Endodermal cell (in vitro differentiated cells): ENCODE measurements around the gene LPAR4. TPM values are rescaled to one million over a fixed set of nuclear protein-coding genes. Genes with fewer than 3 reads are reported as not detected.

Experiments used
- DNase-seq: peaks from one replicate; pipeline ENCODE4 v3.0.0-alpha.2; 2017
- H3K27ac ChIP-seq: 2 replicates; pipeline ENCODE4 v1.5.1; 2013; ENCODE audit warnings: mild to moderate bottlenecking, low read depth, low read length, moderate library complexity
- H3K27me3 ChIP-seq: 2 replicates; pipeline ENCODE4 v1.6.1; 2013; ENCODE audit warnings: mild to moderate bottlenecking, low read length, moderate library complexity; ENCODE audit not compliant: insufficient read depth, control insufficient read depth, poor library complexity, severe bottlenecking
- H3K36me3 ChIP-seq: 2 replicates; pipeline ENCODE4 v1.7.0; 2013; ENCODE audit warnings: mild to moderate bottlenecking, low read length, moderate library complexity; ENCODE audit not compliant: control insufficient read depth, insufficient read depth
- H3K4me1 ChIP-seq: one replicate; pipeline ENCODE4 v1.7.0; 2013; ENCODE audit warnings: low read length; ENCODE audit not compliant: control insufficient read depth, insufficient read depth
- H3K4me3 ChIP-seq: 2 replicates; pipeline ENCODE4 v1.5.1; 2013; ENCODE audit warnings: mild to moderate bottlenecking, low read length, moderate library complexity
- H3K9ac ChIP-seq: 2 replicates; pipeline ENCODE4 v1.6.1; 2013; ENCODE audit warnings: mild to moderate bottlenecking, low read length, moderate library complexity; ENCODE audit not compliant: poor library complexity, severe bottlenecking; ENCODE audit errors: extremely low read depth
- H3K9me3 ChIP-seq: 2 replicates; pipeline ENCODE4 v1.6.1; 2013; ENCODE audit warnings: mild to moderate bottlenecking, low read length, moderate library complexity; ENCODE audit not compliant: control insufficient read depth
- H3K27ac Mint-ChIP-seq: 2 replicates; pipeline ENCODE4 v1.8.0; 2020; ENCODE audit warnings: mixed read lengths
- H3K27me3 Mint-ChIP-seq: 2 replicates; pipeline ENCODE4 v1.8.0; 2021; ENCODE audit warnings: mild to moderate bottlenecking, mixed read lengths; ENCODE audit not compliant: insufficient read depth
- H3K36me3 Mint-ChIP-seq: 2 replicates; pipeline ENCODE4 v1.8.0; 2020; ENCODE audit warnings: low read depth, mixed read lengths
- H3K4me1 Mint-ChIP-seq: 2 replicates; pipeline ENCODE4 v1.8.0; 2020; ENCODE audit warnings: mixed read lengths
- H3K4me3 Mint-ChIP-seq: 2 replicates; pipeline ENCODE4 v1.8.0; 2020; ENCODE audit warnings: mild to moderate bottlenecking, moderate library complexity, mixed read lengths
- H3K9me3 Mint-ChIP-seq: 2 replicates; pipeline ENCODE4 v1.8.0; 2020; ENCODE audit warnings: mild to moderate bottlenecking, mixed read lengths
- CTCF ChIP-seq: fragments of 200-600 bp; sonication (generic); conservative IDR thresholded peaks from 2 replicates; pipeline ENCODE4 v1.5.0; 2021; ENCODE audit warnings: antibody characterized with exemption, mild to moderate bottlenecking
- WGBS, 2 experiments: methylation state at CpG; one replicate each; pipeline versions ENCODE4 v1.1.5 to v1.1.7; 2013; ENCODE audit warnings: missing lambda C conversion rate in 2 of 2, mixed read lengths in 1 of 2; ENCODE audit not compliant: insufficient coverage in 1 of 2, insufficient read length in 1 of 2; 5-methylcytosine and 5-hydroxymethylcytosine counted together
- total RNA-seq, 2 donors: library from RNA; stranded (reverse); fragmentation: NEBNext Ultra II Directional in 1 of 2; extraction: Animal tissue kit (Norgen Biotek cat#: 25700) in 1 of 2; gene quantifications; 2 replicates in 1 of 2; 3 replicates in 1 of 2; pipeline ENCODE4 v1.2.1, GENCODE V29; 2021

The LPAR4 gene
- total RNA-seq, 2 donors from 2014 or later, result 0.82 to 2.6 TPM

DNA sequence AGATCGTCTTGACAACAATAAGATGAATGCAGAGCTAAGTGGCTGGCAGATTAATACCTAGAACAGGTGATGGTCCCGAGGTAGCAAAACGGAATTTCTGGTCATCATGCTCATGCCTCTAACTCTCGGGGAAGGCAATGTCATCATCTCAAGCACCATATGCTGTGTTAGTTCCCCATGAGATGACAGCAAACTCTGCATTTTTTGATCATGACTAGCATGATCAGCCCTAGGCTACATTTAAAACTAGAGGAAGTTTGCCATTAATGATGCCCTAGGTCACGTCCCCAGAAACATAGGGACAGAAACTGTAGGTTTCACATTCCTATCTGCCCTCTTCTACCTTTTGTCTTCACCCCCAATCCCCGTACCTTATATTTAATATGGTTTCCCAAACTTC, 11.6 kb downstream of the LPAR4 start:
- H3K36me3 Mint-ChIP-seq, result no peaks in the 10 kb centered on the region
- no peak overlapping the region for H3K4me3 Mint-ChIP-seq
- peaks cover 51% of the 10 kb centered on the region for H3K9me3 Mint-ChIP-seq
- TF ChIP-seq CTCF, result no peak
- Histone ChIP-seq H3K36me3 (no peaks in the 10 kb centered on the region), H3K27me3 (no peaks in the 10 kb centered on the region), H3K27ac (no peak overlapping the region), H3K9me3 (no peaks in the 10 kb centered on the region), H3K4me1 (no peaks in the 10 kb centered on the region), H3K9ac (no peak overlapping the region), H3K4me3 (no peak overlapping the region)
- H3K4me1 Mint-ChIP-seq, result no peaks in the 10 kb centered on the region
- no peak for DNase-seq
- no peak overlapping the region for H3K27ac Mint-ChIP-seq
- no peaks in the 10 kb centered on the region for H3K27me3 Mint-ChIP-seq
- WGBS, 2 experiments, result 93 to 100% methylated on average over 1 to 6 of the region's 6 CpGs

GRCh38 chrX:78769101-78769755, 21.7 kb downstream of the LPAR4 start:
- Histone ChIP-seq H3K9ac (no peak overlapping the region), H3K4me1 (no peaks in the 10 kb centered on the region), H3K36me3 (no peaks in the 10 kb centered on the region), H3K9me3 (no peaks in the 10 kb centered on the region), H3K4me3 (no peak overlapping the region), H3K27me3 (no peaks in the 10 kb centered on the region), H3K27ac (no peak overlapping the region)
- no peak for DNase-seq
- no peaks in the 10 kb centered on the region for H3K36me3 Mint-ChIP-seq
- 86% methylated on average over 1 of the region's 2 CpGs; no CpG with 5 or more reads in 1 of the 2 experiments for WGBS, 2 experiments
- H3K9me3 Mint-ChIP-seq, result peaks cover 43% of the 10 kb centered on the region
- no peak overlapping the region for H3K4me3 Mint-ChIP-seq
- H3K4me1 Mint-ChIP-seq, result no peaks in the 10 kb centered on the region
- no peak overlapping the region for H3K27ac Mint-ChIP-seq
- no peaks in the 10 kb centered on the region for H3K27me3 Mint-ChIP-seq
- TF ChIP-seq CTCF, result no peak

- no peak overlapping the region for H3K27ac Mint-ChIP-seq
Measured at GRCh38 chrX:78769946-78770345, 22.4 kb downstream of the LPAR4 start.

More at GRCh38 chrX:78769946-78770345, 22.4 kb downstream of the LPAR4 start:
- Histone ChIP-seq H3K27me3 (no peaks in the 10 kb centered on the region), H3K4me1 (no peaks in the 10 kb centered on the region), H3K36me3 (no peaks in the 10 kb centered on the region), H3K27ac (no peak overlapping the region), H3K9ac (no peak overlapping the region), H3K9me3 (no peaks in the 10 kb centered on the region), H3K4me3 (no peak overlapping the region)
- no peaks in the 10 kb centered on the region for H3K27me3 Mint-ChIP-seq
- no peak for TF ChIP-seq CTCF
- H3K36me3 Mint-ChIP-seq, result no peaks in the 10 kb centered on the region
- no peak overlapping the region for H3K4me3 Mint-ChIP-seq
- no peaks in the 10 kb centered on the region for H3K4me1 Mint-ChIP-seq
- H3K9me3 Mint-ChIP-seq, result peaks cover 45% of the 10 kb centered on the region
- no peak for DNase-seq
